ENCODE measurements around the gene DGCR8. TPM values are rescaled to one million over a fixed set of nuclear protein-coding genes. Genes with fewer than 3 reads are reported as not detected.

DGCR8 gene
- total RNA-seq, 4 donors from 2014 or later, result 16.9 to 27.6 (median 25.5) TPM

DNA sequence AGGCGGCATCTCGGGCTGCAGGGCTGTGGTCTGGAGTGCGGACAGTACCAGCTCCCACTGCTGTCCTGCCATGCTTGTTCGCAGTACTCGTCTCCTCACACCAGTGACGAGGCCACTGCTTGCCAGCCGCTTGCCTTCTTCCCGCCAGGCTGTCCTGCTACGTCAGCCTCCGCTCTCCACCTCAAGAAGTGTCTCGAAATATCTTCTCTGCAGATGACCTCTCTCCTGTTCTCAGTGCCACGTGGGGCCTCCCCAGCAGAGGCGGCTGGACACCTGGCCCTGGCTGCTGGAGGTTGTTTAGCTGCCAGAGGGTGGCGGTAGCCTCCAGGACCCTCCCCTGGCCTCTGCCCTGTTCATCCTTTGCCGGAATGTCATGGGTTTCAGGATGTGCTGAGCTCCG is 73.9 kb downstream of the DGCR8 start:
- Histone ChIP-seq H3K4me3 (no peak overlapping the region), H3K9me3 (no peaks in the 10 kb centered on the region), H3K4me1 (peaks cover 0 to 7% (median 0%) of the 10 kb centered on the region in 3 donors), H3K27me3 (peaks cover 40% of the 10 kb centered on the region), H3K36me3 (no peaks in the 10 kb centered on the region), H3K27ac (no peak overlapping the region)
- ATAC-seq, result no peak
- WGBS, 2 donors (ENCODE audit: low coverage in 1 of 2), result 35 to 40% methylated on average over 1 to 4 of the region's 16 CpGs
- TF ChIP-seq POLR2AphosphoS5 (IDR thresholded peaks at IDR 0.05), result no peak
- TF ChIP-seq EP300 (IDR thresholded peaks at IDR 0.05), result no peak
- TF ChIP-seq, protein P1, sequence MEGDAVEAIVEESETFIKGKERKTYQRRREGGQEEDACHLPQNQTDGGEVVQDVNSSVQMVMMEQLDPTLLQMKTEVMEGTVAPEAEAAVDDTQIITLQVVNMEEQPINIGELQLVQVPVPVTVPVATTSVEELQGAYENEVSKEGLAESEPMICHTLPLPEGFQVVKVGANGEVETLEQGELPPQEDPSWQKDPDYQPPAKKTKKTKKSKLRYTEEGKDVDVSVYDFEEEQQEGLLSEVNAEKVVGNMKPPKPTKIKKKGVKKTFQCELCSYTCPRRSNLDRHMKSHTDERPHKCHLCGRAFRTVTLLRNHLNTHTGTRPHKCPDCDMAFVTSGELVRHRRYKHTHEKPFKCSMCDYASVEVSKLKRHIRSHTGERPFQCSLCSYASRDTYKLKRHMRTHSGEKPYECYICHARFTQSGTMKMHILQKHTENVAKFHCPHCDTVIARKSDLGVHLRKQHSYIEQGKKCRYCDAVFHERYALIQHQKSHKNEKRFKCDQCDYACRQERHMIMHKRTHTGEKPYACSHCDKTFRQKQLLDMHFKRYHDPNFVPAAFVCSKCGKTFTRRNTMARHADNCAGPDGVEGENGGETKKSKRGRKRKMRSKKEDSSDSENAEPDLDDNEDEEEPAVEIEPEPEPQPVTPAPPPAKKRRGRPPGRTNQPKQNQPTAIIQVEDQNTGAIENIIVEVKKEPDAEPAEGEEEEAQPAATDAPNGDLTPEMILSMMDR (IDR thresholded peaks at IDR 0.05), result no peak
- TF ChIP-seq POLR2A (IDR thresholded peaks at IDR 0.05), result no peak

DNA sequence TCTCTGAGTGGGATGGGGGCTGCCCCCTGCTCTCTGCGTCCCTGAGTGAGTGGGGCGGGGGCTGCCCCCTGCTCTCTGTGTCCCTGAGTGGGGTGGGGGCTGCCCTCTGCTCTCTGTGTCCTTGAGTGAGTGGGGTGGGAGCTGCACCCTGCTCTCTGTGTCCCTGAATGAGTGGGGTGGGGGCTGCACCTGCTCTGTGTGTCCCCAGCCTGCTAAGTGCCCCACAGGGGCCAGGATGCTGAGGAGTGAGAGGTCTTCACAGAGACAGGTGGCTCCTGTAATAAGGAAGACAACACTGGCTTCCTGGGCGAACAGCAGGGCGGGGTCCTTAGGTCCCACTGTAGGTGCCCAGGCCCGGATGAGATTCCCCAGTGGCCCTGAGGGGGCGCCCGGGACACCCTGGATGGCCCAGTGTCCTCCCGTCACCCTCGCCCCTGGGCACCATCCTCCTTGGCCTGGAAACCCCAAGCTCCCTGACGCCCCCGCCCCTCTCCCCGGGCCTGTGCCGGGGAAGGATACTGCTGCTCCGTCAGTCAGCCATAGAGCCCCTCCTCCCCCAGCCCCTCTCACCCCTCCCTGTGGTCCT is 74.7 kb downstream of the DGCR8 start:
- Histone ChIP-seq H3K4me1 (peaks cover 0 to 7% (median 0%) of the 10 kb centered on the region in 3 donors), H3K27ac (peak overlapping the region in 1 of 4 donors; percentile 19), H3K4me3 (peak overlapping the region in 1 of 2 donors; percentile 32), H3K36me3 (no peaks in the 10 kb centered on the region), H3K9me3 (no peaks in the 10 kb centered on the region), H3K27me3 (peaks cover 40% of the 10 kb centered on the region)
- no peak for TF ChIP-seq EP300 (IDR thresholded peaks at IDR 0.05)
- TF ChIP-seq, protein P1 (IDR thresholded peaks at IDR 0.05), result no peak
- TF ChIP-seq POLR2A (IDR thresholded peaks at IDR 0.05), result no peak
- TF ChIP-seq POLR2AphosphoS5 (IDR thresholded peaks at IDR 0.05), result no peak
- no CpG with 5 or more reads among the region's 14 CpGs for WGBS, 2 donors (ENCODE audit: low coverage in 1 of 2)
- no peak for ATAC-seq

- H3K27me3 ChIP-seq, result peaks cover 40% of the 10 kb centered on the region
Observed at GRCh38 chr22:20155330-20156041, 75.4 kb downstream of the DGCR8 start.

DNA sequence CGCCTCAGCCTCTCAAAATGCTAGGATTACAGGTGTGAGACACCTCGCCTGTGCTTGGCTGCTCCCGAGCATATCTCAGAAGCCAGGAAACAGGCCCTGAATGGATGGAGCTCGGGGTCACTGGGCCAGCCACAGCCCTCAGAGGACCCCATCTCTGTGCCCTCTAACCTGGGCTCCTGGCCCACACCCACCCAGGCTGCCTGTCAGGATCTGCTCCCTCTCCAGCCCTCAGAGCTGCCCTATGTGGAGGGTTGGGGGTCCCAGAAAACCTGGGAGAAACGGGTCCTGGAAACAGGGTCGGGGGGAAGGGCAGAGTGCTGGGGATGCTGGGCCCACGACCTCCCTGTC is 76.0 kb downstream of the DGCR8 start:
- Histone ChIP-seq H3K27ac (no peak overlapping the region), H3K36me3 (no peaks in the 10 kb centered on the region), H3K4me3 (no peak overlapping the region), H3K9me3 (no peaks in the 10 kb centered on the region), H3K27me3 (peaks cover 40% of the 10 kb centered on the region), H3K4me1 (peaks cover 0 to 7% (median 0%) of the 10 kb centered on the region in 3 donors)
- WGBS, 2 donors (ENCODE audit: low coverage in 1 of 2), result 54% methylated on average over 6 of the region's 7 CpGs; no CpG with 5 or more reads in 1 of the 2 donors
- TF ChIP-seq EP300 (IDR thresholded peaks at IDR 0.05) (no peak), POLR2A (IDR thresholded peaks at IDR 0.05) (no peak), POLR2AphosphoS5 (IDR thresholded peaks at IDR 0.05) (no peak)
- TF ChIP-seq, protein P1 (IDR thresholded peaks at IDR 0.05), result no peak
- ATAC-seq, result no peak

More at GRCh38 chr22:20155330-20156041, 75.4 kb downstream of the DGCR8 start:
- no peaks in the 10 kb centered on the region for H3K9me3 ChIP-seq
- 46 to 62% methylated on average over 4 to 5 of the region's 30 CpGs for WGBS, 2 donors (ENCODE audit: low coverage in 1 of 2)
- peak; percentile 52 for ATAC-seq
- H3K36me3 ChIP-seq, result no peaks in the 10 kb centered on the region
- H3K4me3 ChIP-seq, result peak overlapping the region in 1 of 2 donors; percentile 32
- TF ChIP-seq POLR2AphosphoS5 (IDR thresholded peaks at IDR 0.05) (no peak), POLR2A (IDR thresholded peaks at IDR 0.05) (no peak), EP300 (IDR thresholded peaks at IDR 0.05) (no peak)
- TF ChIP-seq, protein P1 (IDR thresholded peaks at IDR 0.05), result no peak
- no peak overlapping the region for H3K27ac ChIP-seq
- H3K4me1 ChIP-seq, result peaks cover 0 to 7% (median 0%) of the 10 kb centered on the region in 3 donors
